GM08714 (cell line): ENCODE measurements around the gene DUOXA2.

Experiments
- H3K4me3 ChIP-seq: fragments of 200-500 bp; sonication (Bioruptor generic); 2 replicates; pipeline ENCODE4 v1.5.1; 2014; ENCODE audit warnings: mild to moderate bottlenecking, low read length, inconsistent platforms
- ZNF274 ChIP-seq: IDR thresholded peaks from 2 replicates; pipeline ENCODE4 v1.6.1; 2012; ENCODE audit warnings: mild to moderate bottlenecking, low read depth, low read length

Gene DUOXA2

GRCh38 chr15:45166834-45167630, 52.9 kb downstream of the DUOXA2 start:
- peak overlapping the region; percentile 64 for H3K4me3 ChIP-seq
- no peak for TF ChIP-seq ZNF274

- no peak for TF ChIP-seq ZNF274
- H3K4me3 ChIP-seq = no peak overlapping the region
Measured at GRCh38 chr15:45167631-45168205, 53.6 kb downstream of the DUOXA2 start.
